ENCODE results near the gene CASP2.
A peak's percentile ranks its signal among the peaks of the same experiment; 100 is the strongest.

GRCh38 chr7:143263266-143264195 lies 24.6 kb upstream of the CASP2 start, which contains the start of gene GSTK1:
- TF ChIP-seq POLR2A (IDR thresholded peaks at IDR 0.05) (peak; percentile 83), CTCF (IDR thresholded peaks at IDR 0.05) (peak in 1 of 4 experiments; percentile 26), POLR2AphosphoS5 (IDR thresholded peaks at IDR 0.05) (peak; percentile 81)
